Sigmoid colon (tissue), 7 donors: ENCODE results near the gene CNKSR3. TPM values are rescaled to one million over a fixed set of nuclear protein-coding genes. Genes with fewer than 3 reads are reported as not detected.

ENCODE experiments used
- DNase-seq: peaks from one replicate; pipeline ENCODE4 v3.0.0-alpha.2; 2019
- H3K27ac ChIP-seq, 4 donors: fragments of 200-600 bp; sonication (generic); one replicate each; pipeline ENCODE4 v1.5.1; 2016 to 2019; ENCODE audit warnings: mild to moderate bottlenecking in 1 of 4
- H3K27me3 ChIP-seq, 3 donors: fragments of 200-600 bp; sonication (generic); one replicate each; pipeline ENCODE4 v1.5.1; 2019; ENCODE audit warnings: mild to moderate bottlenecking in 1 of 3
- H3K36me3 ChIP-seq, 4 donors: fragments of 200-600 bp; sonication (generic); one replicate each; pipeline ENCODE4 v1.5.1; 2016 to 2019
- H3K4me1 ChIP-seq, 4 donors: fragments of 200-600 bp; sonication (generic); one replicate each; pipeline ENCODE4 v1.5.1; 2017 to 2019
- H3K4me3 ChIP-seq, 4 donors: fragments of 200-600 bp; sonication (generic); one replicate each; pipeline ENCODE4 v1.5.1; 2017 to 2019; ENCODE audit warnings: mild to moderate bottlenecking in 2 of 4, moderate library complexity in 1 of 4
- H3K9me3 ChIP-seq, 4 donors: fragments of 200-600 bp in 3 of 4; sonication (generic) in 3 of 4; one replicate each; pipeline versions ENCODE4 v1.5.1 to v1.6.1; 2013 to 2019
- CTCF ChIP-seq, 4 experiments: fragments of 450-650 bp in 3 of 4; fragments of 200-600 bp in 1 of 4; IDR thresholded peaks; one replicate each; pipeline ENCODE4 v1.5.1; 2016 to 2019; ENCODE audit warnings: antibody characterized with exemption in 4 of 4, mild to moderate bottlenecking in 3 of 4, moderate library complexity in 2 of 4
- EP300 ChIP-seq, 4 donors: sonication (generic); formaldehyde crosslinking; IDR thresholded peaks; one replicate each; pipeline ENCODE4 v1.6.1; 2017; ENCODE audit warnings: antibody characterized with exemption in 4 of 4
- POLR2A ChIP-seq, 2 donors: fragments of 450-650 bp; IDR thresholded peaks; one replicate each; pipeline ENCODE4 v1.6.1; 2016; ENCODE audit warnings: antibody characterized with exemption in 2 of 2, mild to moderate bottlenecking in 2 of 2, moderate library complexity in 2 of 2
- POLR2AphosphoS5 ChIP-seq, 4 donors: sonication (generic); formaldehyde crosslinking; IDR thresholded peaks; one replicate each; pipeline ENCODE4 v1.6.1; 2017; ENCODE audit warnings: antibody characterized with exemption in 4 of 4
- WGBS, 2 donors: extraction: QIAGEN DNeasy Blood & Tissue Kit; methylation state at CpG; one replicate each; pipeline ENCODE4 v1.1.7; 2013; 5-methylcytosine and 5-hydroxymethylcytosine counted together
- intact Hi-C: fragments of 100-400 bp; cut with DNase I; formaldehyde crosslinking; loops from one replicate; pipeline ENCODE4 v1.15.1; 2023
- polyA plus RNA-seq, 3 donors: library from polyadenylated mRNA; stranded (reverse); fragments of 200-250 nt; gene quantifications; one replicate each; pipeline ENCODE4 v1.2.3, GENCODE V29; 2013
- total RNA-seq, 4 donors: library from RNA; depleted of rRNA; stranded (reverse); fragments of >200 nt; gene quantifications; one replicate each; pipeline ENCODE4 v1.1.0, GENCODE V29; 2016
- donor health status: healthy with polysubstance abuse.
- donor health status: Bipolar disorder and iron deficiency.
- donor health status: healthy.

CNKSR3 gene
- total and polyA plus RNA-seq, 7 donors: 6.0 to 17.4 (median 15.3) TPM

- Histone ChIP-seq H3K4me1 (no peaks in the 10 kb centered on the region), H3K4me3 (no peak overlapping the region), H3K9me3 (no peaks in the 10 kb centered on the region), H3K27me3 (no peaks in the 10 kb centered on the region), H3K27ac (no peak overlapping the region), H3K36me3 (peaks cover 0 to 5% (median 0%) of the 10 kb centered on the region in 4 donors)
- TF ChIP-seq POLR2AphosphoS5 (IDR thresholded peaks at IDR 0.05): no peak
- TF ChIP-seq CTCF (IDR thresholded peaks at IDR 0.05): no peak
- TF ChIP-seq EP300 (IDR thresholded peaks at IDR 0.05): no peak
- no peak for TF ChIP-seq POLR2A (IDR thresholded peaks at IDR 0.05)
- no peak for DNase-seq
- intact Hi-C loops: no loop called here
These were observed 115.2 kb downstream of the CNKSR3 start for GRCh38 chr6:154395316-154395715.

GRCh38 chr6:154394571-154394970 is 115.9 kb downstream of the CNKSR3 start:
- WGBS, 2 donors: 75 to 85% methylated on average over 3 of the region's 3 CpGs
- intact Hi-C loops: no loop called here
- Histone ChIP-seq H3K9me3 (no peaks in the 10 kb centered on the region), H3K4me1 (no peaks in the 10 kb centered on the region), H3K27me3 (no peaks in the 10 kb centered on the region), H3K27ac (no peak overlapping the region), H3K36me3 (no peaks in the 10 kb centered on the region), H3K4me3 (no peak overlapping the region)
- DNase-seq: no peak
- TF ChIP-seq EP300 (IDR thresholded peaks at IDR 0.05) (no peak), POLR2AphosphoS5 (IDR thresholded peaks at IDR 0.05) (no peak), CTCF (IDR thresholded peaks at IDR 0.05) (no peak), POLR2A (IDR thresholded peaks at IDR 0.05) (no peak)

GRCh38 chr6:154390034-154390433 is 120.5 kb downstream of the CNKSR3 start:
- Histone ChIP-seq H3K27ac (no peak overlapping the region), H3K36me3 (no peaks in the 10 kb centered on the region), H3K4me1 (peaks cover 0 to 2% (median 0%) of the 10 kb centered on the region in 4 donors), H3K9me3 (no peaks in the 10 kb centered on the region), H3K27me3 (no peaks in the 10 kb centered on the region), H3K4me3 (no peak overlapping the region)
- WGBS, 2 donors: 84 to 89% methylated on average over 1 of the region's 1 CpG
- DNase-seq: no peak
- intact Hi-C loops: no loop called here
- TF ChIP-seq CTCF (IDR thresholded peaks at IDR 0.05) (no peak), EP300 (IDR thresholded peaks at IDR 0.05) (no peak), POLR2AphosphoS5 (IDR thresholded peaks at IDR 0.05) (no peak), POLR2A (IDR thresholded peaks at IDR 0.05) (no peak)

GRCh38 chr6:154388803-154389202 is 121.7 kb downstream of the CNKSR3 start:
- no peak for DNase-seq
- TF ChIP-seq POLR2AphosphoS5 (IDR thresholded peaks at IDR 0.05) (no peak), EP300 (IDR thresholded peaks at IDR 0.05) (no peak), CTCF (IDR thresholded peaks at IDR 0.05) (no peak), POLR2A (IDR thresholded peaks at IDR 0.05) (no peak)
- Histone ChIP-seq H3K36me3 (no peaks in the 10 kb centered on the region), H3K4me3 (no peak overlapping the region), H3K4me1 (peaks cover 0 to 14% (median 5%) of the 10 kb centered on the region in 4 donors), H3K27me3 (no peaks in the 10 kb centered on the region), H3K27ac (no peak overlapping the region), H3K9me3 (no peaks in the 10 kb centered on the region)
- intact Hi-C loops: no loop called here
- WGBS, 2 donors: 96 to 98% methylated on average over 3 of the region's 3 CpGs
